Activated naive CD8-positive, alpha-beta T cell (primary cell): ENCODE measurements around the gene RAD51B.
"Not testable (repeated sequence)": the region's sequence is repeated elsewhere in the genome, so short reads cannot be mapped to it uniquely, and the experiment has no call there.

Experiments used
- H3K27ac Mint-ChIP-seq: one replicate; pipeline ENCODE4 v1.8.0; 2021; ENCODE audit warnings: mixed read lengths
- H3K27me3 Mint-ChIP-seq: one replicate; pipeline ENCODE4 v1.8.0; 2021; ENCODE audit warnings: mixed read lengths
- H3K36me3 Mint-ChIP-seq: one replicate; pipeline ENCODE4 v1.8.0; 2021; ENCODE audit warnings: mixed read lengths
- H3K4me1 Mint-ChIP-seq: one replicate; pipeline ENCODE4 v1.8.0; 2021; ENCODE audit warnings: low read depth, mixed read lengths
- H3K4me3 Mint-ChIP-seq: one replicate; pipeline ENCODE4 v1.8.0; 2021; ENCODE audit warnings: mild to moderate bottlenecking, mixed read lengths
- H3K9me3 Mint-ChIP-seq: one replicate; pipeline ENCODE4 v1.8.0; 2021; ENCODE audit warnings: low read depth, mixed read lengths

RAD51B gene

GRCh38 chr14:68694516-68695235, 875.1 kb downstream of the RAD51B start:
- H3K4me1 Mint-ChIP-seq = peaks cover 18% of the 10 kb centered on the region
- no peak overlapping the region for H3K4me3 Mint-ChIP-seq
- H3K36me3 Mint-ChIP-seq = no peaks in the 10 kb centered on the region
- H3K9me3 Mint-ChIP-seq = no peaks in the 10 kb centered on the region
- H3K27me3 Mint-ChIP-seq = no peaks in the 10 kb centered on the region
- peak overlapping the region; percentile 62 for H3K27ac Mint-ChIP-seq

DNA sequence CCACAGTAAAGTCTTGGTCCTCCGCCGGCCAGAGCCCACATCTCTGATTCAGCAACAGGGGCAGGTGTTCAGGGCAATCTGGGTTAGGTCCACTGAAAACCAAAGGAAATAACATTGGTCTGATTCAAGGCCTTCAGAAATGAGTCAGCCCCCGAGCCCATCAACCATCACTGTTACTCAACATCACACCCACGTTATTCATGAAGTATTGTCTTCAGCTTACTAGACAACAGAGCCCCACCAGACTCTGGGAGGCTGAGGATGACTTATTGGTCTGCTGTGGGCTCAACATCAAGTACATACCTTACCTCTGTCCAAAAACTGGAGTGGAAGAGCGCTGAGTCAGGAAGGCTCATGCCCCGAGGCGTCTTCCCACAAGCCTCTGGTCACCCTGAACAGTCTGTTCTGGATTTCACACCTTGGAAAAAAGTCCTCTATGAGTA, 875.8 kb downstream of the RAD51B start:
- Mint-ChIP-seq H3K27me3 (no peaks in the 10 kb centered on the region), H3K4me3 (no peak overlapping the region), H3K9me3 (no peaks in the 10 kb centered on the region), H3K4me1 (peaks cover 18% of the 10 kb centered on the region), H3K36me3 (no peaks in the 10 kb centered on the region), H3K27ac (peak overlapping the region; percentile 62)

DNA sequence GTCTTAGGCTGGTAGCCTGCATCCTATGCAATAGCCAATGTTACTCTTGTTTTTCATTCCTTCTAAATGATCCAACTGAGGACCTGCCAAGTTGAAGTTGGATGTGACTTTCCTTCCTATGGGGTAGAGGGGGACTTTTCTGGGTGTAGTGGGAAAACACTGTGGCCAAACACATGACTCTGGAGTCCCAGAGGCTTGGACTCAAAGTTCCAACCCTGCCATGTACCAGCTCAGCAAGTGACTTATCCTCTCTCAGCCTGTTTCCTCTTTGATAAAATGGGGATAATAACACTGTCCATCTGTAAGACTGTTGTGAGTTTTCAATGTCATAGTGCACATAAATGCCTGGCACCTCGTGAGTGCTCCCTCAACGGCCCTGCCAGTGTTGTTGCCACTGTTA, 876.3 kb downstream of the RAD51B start:
- no peaks in the 10 kb centered on the region for H3K36me3 Mint-ChIP-seq
- no peak overlapping the region for H3K27ac Mint-ChIP-seq
- no peak overlapping the region for H3K4me3 Mint-ChIP-seq
- no peaks in the 10 kb centered on the region for H3K9me3 Mint-ChIP-seq
- no peaks in the 10 kb centered on the region for H3K27me3 Mint-ChIP-seq
- peaks cover 18% of the 10 kb centered on the region for H3K4me1 Mint-ChIP-seq

GRCh38 chr14:68696266-68696665, 876.7 kb downstream of the RAD51B start:
- Mint-ChIP-seq H3K27me3 (no peaks in the 10 kb centered on the region), H3K36me3 (no peaks in the 10 kb centered on the region), H3K27ac (no peak overlapping the region), H3K4me1 (peaks cover 18% of the 10 kb centered on the region), H3K9me3 (no peaks in the 10 kb centered on the region), H3K4me3 (no peak overlapping the region)

DNA sequence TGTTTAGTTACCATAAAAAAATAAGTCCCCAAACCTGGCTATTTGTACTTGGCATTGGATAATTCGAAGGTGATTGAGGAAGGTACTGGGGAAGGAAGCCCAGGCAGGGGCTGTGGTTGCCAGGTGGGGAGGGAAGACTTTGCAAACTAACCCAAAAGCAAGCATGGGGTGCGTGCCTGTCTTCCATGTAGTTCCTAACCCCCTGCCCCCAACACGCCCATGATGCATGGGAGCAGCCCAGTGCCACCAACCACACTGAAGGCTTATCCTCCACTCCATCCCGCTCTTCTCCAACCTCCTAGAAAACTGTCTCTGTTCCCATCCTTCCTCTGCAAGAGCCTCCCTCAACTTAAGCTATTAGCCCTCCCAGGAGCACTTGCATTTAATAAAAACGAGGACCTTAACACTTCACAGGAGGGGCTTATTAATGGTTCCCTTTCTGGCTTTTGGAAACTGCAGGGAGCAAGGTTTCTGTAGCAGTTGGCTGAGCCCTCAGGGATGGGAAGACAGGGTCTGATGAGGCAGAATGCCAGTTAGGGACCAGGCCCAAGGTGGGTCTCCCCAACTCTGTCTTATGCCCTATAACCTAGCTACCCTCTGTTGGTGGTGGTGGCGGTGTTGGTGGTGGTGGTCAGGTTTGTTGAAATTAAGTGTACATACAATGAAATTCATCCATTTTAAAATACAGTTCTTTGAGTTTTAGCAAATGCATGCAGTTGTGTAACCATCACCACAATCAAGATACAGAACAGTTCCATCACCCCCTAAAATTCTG, 877.3 kb downstream of the RAD51B start:
- H3K4me1 Mint-ChIP-seq = peaks cover 18% of the 10 kb centered on the region
- H3K4me3 Mint-ChIP-seq = no peak overlapping the region
- no peak overlapping the region for H3K27ac Mint-ChIP-seq
- no peaks in the 10 kb centered on the region for H3K9me3 Mint-ChIP-seq
- H3K36me3 Mint-ChIP-seq = no peaks in the 10 kb centered on the region
- H3K27me3 Mint-ChIP-seq = no peaks in the 10 kb centered on the region

DNA sequence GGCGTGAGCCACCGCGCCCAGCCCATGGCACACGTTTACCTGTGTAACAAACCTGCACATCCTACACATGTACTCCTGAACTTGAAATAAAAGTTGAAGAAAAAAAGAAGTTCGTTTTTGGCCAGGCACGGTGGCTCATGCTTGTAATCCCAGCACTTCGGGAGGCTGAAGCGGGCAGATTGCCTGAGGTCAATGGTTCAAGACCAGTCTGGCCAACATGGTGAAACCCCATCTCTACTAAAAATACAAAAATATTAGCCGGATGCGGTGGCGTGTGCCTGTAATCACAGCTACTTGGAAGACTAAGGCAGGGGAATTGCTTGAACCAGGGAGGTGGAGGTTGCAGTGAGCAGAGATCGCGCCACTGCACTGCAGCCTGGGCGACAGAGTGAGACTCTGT, 879.2 kb downstream of the RAD51B start:
- H3K27me3 Mint-ChIP-seq, H3K9me3 Mint-ChIP-seq, H3K36me3 Mint-ChIP-seq, H3K27ac Mint-ChIP-seq, H3K4me3 Mint-ChIP-seq: not testable (repeated sequence)
- peaks cover 17% of the 10 kb centered on the region for H3K4me1 Mint-ChIP-seq

- Mint-ChIP-seq H3K36me3 (no peaks in the 10 kb centered on the region), H3K4me1 (peaks cover 4% of the 10 kb centered on the region), H3K4me3 (no peak overlapping the region), H3K27ac (no peak overlapping the region), H3K9me3 (no peaks in the 10 kb centered on the region), H3K27me3 (no peaks in the 10 kb centered on the region)
Measured at GRCh38 chr14:68701001-68701741, 881.6 kb downstream of the RAD51B start.

GRCh38 chr14:68702135-68702534, 882.6 kb downstream of the RAD51B start:
- no peaks in the 10 kb centered on the region for H3K27me3 Mint-ChIP-seq
- H3K4me3 Mint-ChIP-seq = no peak overlapping the region
- H3K36me3 Mint-ChIP-seq = no peaks in the 10 kb centered on the region
- no peaks in the 10 kb centered on the region for H3K9me3 Mint-ChIP-seq
- H3K4me1 Mint-ChIP-seq = peaks cover 4% of the 10 kb centered on the region
- no peak overlapping the region for H3K27ac Mint-ChIP-seq

DNA sequence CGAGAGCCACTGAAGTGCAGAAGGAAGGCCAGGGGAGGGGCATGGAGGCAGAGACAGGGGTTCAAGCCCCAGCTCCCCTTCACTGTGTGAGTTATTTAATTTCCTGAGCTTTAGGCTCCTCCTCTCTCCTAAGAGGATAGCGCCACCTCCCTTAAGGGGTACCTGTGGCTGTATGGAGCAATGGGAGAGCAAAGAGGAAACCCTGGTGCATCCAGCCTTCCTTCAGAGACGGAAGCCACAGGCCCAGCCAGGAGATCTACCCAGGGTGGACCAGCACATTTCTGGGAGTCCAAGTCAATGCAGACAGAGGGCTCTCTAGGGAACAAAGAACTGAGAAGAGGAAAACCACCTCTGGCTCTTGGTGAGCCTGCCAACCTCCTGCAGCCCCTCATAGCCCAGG, 883.0 kb downstream of the RAD51B start:
- Mint-ChIP-seq H3K27ac (no peak overlapping the region), H3K4me3 (no peak overlapping the region), H3K9me3 (no peaks in the 10 kb centered on the region), H3K27me3 (no peaks in the 10 kb centered on the region), H3K4me1 (peaks cover 4% of the 10 kb centered on the region), H3K36me3 (no peaks in the 10 kb centered on the region)

DNA sequence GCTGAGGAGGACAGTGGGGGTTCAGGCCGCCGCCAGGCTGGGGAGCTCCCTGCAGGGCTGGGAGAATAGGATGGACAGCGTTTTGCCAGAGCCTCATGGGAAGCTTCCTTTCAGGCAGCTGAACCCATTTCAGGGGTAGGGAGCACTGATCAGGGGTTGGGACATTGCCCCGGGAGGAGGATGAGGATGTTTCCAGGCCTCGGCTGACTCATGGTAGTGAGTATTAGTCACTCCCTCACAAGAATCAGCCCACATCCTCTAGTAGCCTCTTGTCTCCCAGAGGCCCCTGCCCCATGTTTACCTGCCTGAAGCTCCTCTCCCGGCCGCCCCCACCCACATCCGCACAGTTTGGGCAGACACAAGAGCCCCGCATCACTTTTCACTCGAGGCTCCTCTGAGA, 883.5 kb downstream of the RAD51B start:
- Mint-ChIP-seq H3K27me3 (no peaks in the 10 kb centered on the region), H3K4me3 (no peak overlapping the region), H3K4me1 (peaks cover 4% of the 10 kb centered on the region), H3K9me3 (no peaks in the 10 kb centered on the region), H3K27ac (no peak overlapping the region), H3K36me3 (no peaks in the 10 kb centered on the region)

DNA sequence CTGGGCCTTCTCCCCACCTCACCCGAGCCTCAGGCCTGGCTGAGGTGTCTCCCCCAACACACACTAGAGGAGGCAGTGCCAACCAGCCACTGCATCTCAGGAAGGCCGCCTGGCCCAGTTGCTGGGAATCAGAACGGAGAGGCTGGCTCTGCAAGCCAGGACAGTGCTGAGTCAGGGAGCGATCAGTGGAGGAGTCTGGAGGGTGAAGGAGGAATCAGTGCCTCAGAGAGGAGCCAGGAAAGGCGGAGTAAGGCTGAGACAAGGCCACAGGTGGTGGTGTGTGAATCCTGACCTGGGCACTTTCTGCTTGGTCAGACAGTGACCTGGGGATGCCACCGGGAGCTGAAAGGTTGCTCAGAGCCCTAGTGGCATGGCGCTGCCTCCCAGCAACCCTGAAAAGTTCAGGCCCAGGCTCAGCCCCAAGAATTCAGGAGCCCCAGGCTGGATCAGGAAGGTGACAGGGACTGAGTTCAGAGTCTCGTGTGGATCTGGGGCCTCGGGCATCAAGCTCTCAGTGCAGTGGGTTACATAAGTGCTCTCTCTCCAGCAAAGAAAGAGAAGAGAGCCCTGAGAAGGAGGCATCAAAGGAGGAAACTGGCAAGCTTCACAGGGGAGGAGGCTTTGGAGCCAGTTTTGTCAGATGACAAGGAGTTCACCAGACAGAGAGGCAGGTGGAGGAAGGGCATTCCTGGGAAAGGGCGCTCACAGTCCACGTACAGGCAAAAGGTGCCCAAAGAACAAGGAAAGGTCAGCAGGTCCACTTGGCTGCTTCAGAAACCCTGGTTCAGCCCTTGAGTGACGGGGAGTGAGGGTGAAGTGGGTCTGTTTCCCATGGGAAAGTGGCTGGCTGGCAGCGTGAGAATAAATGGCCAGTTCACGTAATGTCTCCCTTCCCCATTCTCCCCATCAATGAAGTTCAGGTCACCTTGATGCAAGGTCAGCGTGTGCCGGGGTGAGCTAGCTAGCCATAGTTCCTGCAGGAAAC, 885.4 kb downstream of the RAD51B start:
- H3K27me3 Mint-ChIP-seq = no peaks in the 10 kb centered on the region
- H3K36me3 Mint-ChIP-seq = no peaks in the 10 kb centered on the region
- peaks cover 4% of the 10 kb centered on the region for H3K4me1 Mint-ChIP-seq
- H3K4me3 Mint-ChIP-seq = no peak overlapping the region
- no peak overlapping the region for H3K27ac Mint-ChIP-seq
- no peaks in the 10 kb centered on the region for H3K9me3 Mint-ChIP-seq

GRCh38 chr14:68705741-68706283, 886.2 kb downstream of the RAD51B start:
- no peak overlapping the region for H3K27ac Mint-ChIP-seq
- no peaks in the 10 kb centered on the region for H3K27me3 Mint-ChIP-seq
- H3K9me3 Mint-ChIP-seq = no peaks in the 10 kb centered on the region
- H3K4me3 Mint-ChIP-seq = no peak overlapping the region
- no peaks in the 10 kb centered on the region for H3K36me3 Mint-ChIP-seq
- H3K4me1 Mint-ChIP-seq = peaks cover 4% of the 10 kb centered on the region

DNA sequence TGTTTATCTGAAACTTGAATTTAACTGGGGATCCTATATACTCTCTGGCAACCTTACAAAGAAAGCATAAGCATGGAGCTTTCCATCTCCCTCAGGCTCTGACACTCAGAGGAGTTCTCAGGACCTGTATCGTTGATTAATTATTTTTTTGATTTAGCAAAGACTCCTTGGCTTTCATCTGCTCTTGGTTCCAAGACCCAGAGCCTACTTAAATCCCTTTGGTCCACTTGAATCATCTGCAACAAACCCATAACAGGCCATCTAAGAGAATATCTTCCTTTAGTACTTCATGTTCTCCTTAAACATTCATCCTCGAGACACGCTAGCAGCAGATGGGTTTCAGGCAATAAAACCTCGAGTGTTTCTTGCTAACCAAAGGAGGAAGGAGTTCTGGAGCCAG, 887.9 kb downstream of the RAD51B start:
- no peak overlapping the region for H3K4me3 Mint-ChIP-seq
- no peaks in the 10 kb centered on the region for H3K36me3 Mint-ChIP-seq
- H3K4me1 Mint-ChIP-seq = peaks cover 17% of the 10 kb centered on the region
- no peaks in the 10 kb centered on the region for H3K9me3 Mint-ChIP-seq
- H3K27me3 Mint-ChIP-seq = no peaks in the 10 kb centered on the region
- no peak overlapping the region for H3K27ac Mint-ChIP-seq

- Mint-ChIP-seq H3K4me3 (no peak overlapping the region), H3K9me3 (no peaks in the 10 kb centered on the region), H3K27me3 (no peaks in the 10 kb centered on the region), H3K27ac (no peak overlapping the region), H3K36me3 (no peaks in the 10 kb centered on the region), H3K4me1 (peaks cover 21% of the 10 kb centered on the region)
Measured at GRCh38 chr14:68708343-68708742, 888.8 kb downstream of the RAD51B start.
